Thymus (tissue), 14 donors: ENCODE results near the gene HBA1. TPM values are rescaled to one million over a fixed set of nuclear protein-coding genes. Genes with fewer than 3 reads are reported as not detected.
A peak's percentile ranks its signal among the peaks of the same experiment; 100 is the strongest.
"Not testable (repeated sequence)": the region's sequence is repeated elsewhere in the genome, so short reads cannot be mapped to it uniquely, and the experiment has no call there.

Experiments used
- DNase-seq, 9 donors: peaks; one replicate each; pipeline ENCODE4 v3.0.0-alpha.2; 2013; ENCODE audit warnings: low spot score in 9 of 9, low read depth in 6 of 9, missing footprints in 1 of 9
- H3K27ac ChIP-seq, 2 donors: one replicate each; pipeline ENCODE4 v1.5.1; 2013; ENCODE audit warnings: control low read depth in 1 of 2, low read depth in 1 of 2, low read length in 1 of 2, mild to moderate bottlenecking in 1 of 2, moderate library complexity in 1 of 2
- H3K27me3 ChIP-seq, 2 donors: one replicate each; pipeline ENCODE4 v1.5.1; 2013; ENCODE audit warnings: low read length in 1 of 2; ENCODE audit not compliant: control insufficient read depth in 2 of 2, insufficient read depth in 1 of 2
- H3K36me3 ChIP-seq, 2 donors: one replicate each; pipeline ENCODE4 v1.5.1; 2013; ENCODE audit warnings: low read length in 1 of 2, mild to moderate bottlenecking in 1 of 2, moderate library complexity in 1 of 2; ENCODE audit not compliant: control insufficient read depth in 2 of 2, insufficient read depth in 2 of 2
- H3K4me1 ChIP-seq, 2 donors: one replicate each; pipeline ENCODE4 v1.5.1; 2013; ENCODE audit warnings: low read length in 2 of 2; ENCODE audit not compliant: control insufficient read depth in 2 of 2, insufficient read depth in 2 of 2
- H3K4me3 ChIP-seq, 2 donors: one replicate each; pipeline ENCODE4 v1.5.1; 2013; ENCODE audit warnings: low read length in 2 of 2, control low read depth in 1 of 2, mild to moderate bottlenecking in 1 of 2
- H3K9me3 ChIP-seq, 2 donors: one replicate each; pipeline ENCODE4 v1.5.1; 2013; ENCODE audit warnings: low read length in 1 of 2, mild to moderate bottlenecking in 1 of 2; ENCODE audit not compliant: control insufficient read depth in 2 of 2, insufficient read depth in 1 of 2
- WGBS: extraction: QIAGEN DNeasy Blood & Tissue Kit; methylation state at CpG from one replicate; pipeline ENCODE4 v1.1.7; 2013; 5-methylcytosine and 5-hydroxymethylcytosine counted together
- long read RNA-seq, 10 donors: transcript quantifications; one replicate each; lab custom pipeline, GENCODE V29; 2026
- polyA plus RNA-seq: library from polyadenylated mRNA; stranded (reverse); fragments of 200-250 nt; gene quantifications from one replicate; pipeline ENCODE4 v1.2.3, GENCODE V29; 2013
- total RNA-seq: library from RNA; stranded (reverse); fragments of 120-200 nt; gene quantifications from one replicate; pipeline ENCODE4 v1.2.4, GENCODE V29; 2013
- donor health status: healthy.

HBA1 gene
- total RNA-seq (222 TPM), polyA plus RNA-seq (9.9 TPM)
- long read RNA-seq, donor 1, transcript HBA1-201 (3 exons, 577 nt), result major isoform, 69 of 74 reads
- long read RNA-seq, donor 1, partial matches to known transcripts, result 0 of 74 reads
- long read RNA-seq, donor 1, other reads (novel, unspliced or antisense), result 0 of 74 reads
- long read RNA-seq, donor 2, result 0 reads
- long read RNA-seq, donor 3, transcript HBA1-203 (2 exons, 674 nt), result minor isoform, 36 of 610 reads
- long read RNA-seq, donor 3, transcript HBA1-204 (2 exons, 410 nt), result minor isoform, 17 of 610 reads
- long read RNA-seq, donor 3, transcript HBA1-201 (3 exons, 577 nt), result major isoform, 557 of 610 reads
- long read RNA-seq, donor 3, partial matches to known transcripts, result 0 of 610 reads
- long read RNA-seq, donor 3, other reads (novel, unspliced or antisense), result 0 of 610 reads
- long read RNA-seq, donor 4, transcript HBA1-204 (2 exons, 410 nt), result minor isoform, 19 of 490 reads
- long read RNA-seq, donor 4, transcript HBA1-203 (2 exons, 674 nt), result minor isoform, 45 of 490 reads
- long read RNA-seq, donor 4, transcript HBA1-201 (3 exons, 577 nt), result major isoform, 425 of 490 reads
- long read RNA-seq, donor 4, partial matches to known transcripts, result 0 of 490 reads
- long read RNA-seq, donor 4, other reads (novel, unspliced or antisense), result 0 of 490 reads
- long read RNA-seq, donor 5, transcript HBA1-203 (2 exons, 674 nt), result minor isoform, 32 of 635 reads
- long read RNA-seq, donor 5, transcript HBA1-201 (3 exons, 577 nt), result major isoform, 546 of 635 reads
- long read RNA-seq, donor 5, transcript HBA1-204 (2 exons, 410 nt), result minor isoform, 30 of 635 reads
- long read RNA-seq, donor 5, partial matches to known transcripts, result 20 of 635 reads
- long read RNA-seq, donor 5, other reads (novel, unspliced or antisense), result 5 of 635 reads
- long read RNA-seq, donor 6, transcript HBA1-203 (2 exons, 674 nt), result minor isoform, 23 of 329 reads
- long read RNA-seq, donor 6, transcript HBA1-204 (2 exons, 410 nt), result minor isoform, 12 of 329 reads
- long read RNA-seq, donor 6, transcript HBA1-201 (3 exons, 577 nt), result major isoform, 280 of 329 reads
- long read RNA-seq, donor 6, partial matches to known transcripts, result 7 of 329 reads
- long read RNA-seq, donor 6, other reads (novel, unspliced or antisense), result 6 of 329 reads
- long read RNA-seq, donor 7, transcript HBA1-201 (3 exons, 577 nt), result major isoform, 405 of 449 reads
- long read RNA-seq, donor 7, transcript HBA1-204 (2 exons, 410 nt), result minor isoform, 16 of 449 reads
- long read RNA-seq, donor 7, transcript HBA1-203 (2 exons, 674 nt), result minor isoform, 24 of 449 reads
- long read RNA-seq, donor 7, partial matches to known transcripts, result 0 of 449 reads
- long read RNA-seq, donor 7, other reads (novel, unspliced or antisense), result 0 of 449 reads
- long read RNA-seq, donor 8, transcript HBA1-204 (2 exons, 410 nt), result minor isoform, 26 of 626 reads
- long read RNA-seq, donor 8, transcript HBA1-201 (3 exons, 577 nt), result major isoform, 574 of 626 reads
- long read RNA-seq, donor 8, transcript HBA1-203 (2 exons, 674 nt), result minor isoform, 24 of 626 reads
- long read RNA-seq, donor 8, partial matches to known transcripts, result 0 of 626 reads
- long read RNA-seq, donor 8, other reads (novel, unspliced or antisense), result 0 of 626 reads
- long read RNA-seq, donor 9, transcript HBA1-204 (2 exons, 410 nt), result minor isoform, 13 of 338 reads
- long read RNA-seq, donor 9, transcript HBA1-201 (3 exons, 577 nt), result major isoform, 308 of 338 reads
- long read RNA-seq, donor 9, transcript HBA1-203 (2 exons, 674 nt), result minor isoform, 15 of 338 reads
- long read RNA-seq, donor 9, partial matches to known transcripts, result 0 of 338 reads
- long read RNA-seq, donor 9, other reads (novel, unspliced or antisense), result 0 of 338 reads
- long read RNA-seq, donor 10, transcript HBA1-204 (2 exons, 410 nt), result minor isoform, 12 of 474 reads
- long read RNA-seq, donor 10, transcript HBA1-203 (2 exons, 674 nt), result minor isoform, 31 of 474 reads
- long read RNA-seq, donor 10, transcript HBA1-201 (3 exons, 577 nt), result major isoform, 419 of 474 reads
- long read RNA-seq, donor 10, partial matches to known transcripts, result 10 of 474 reads
- long read RNA-seq, donor 10, other reads (novel, unspliced or antisense), result 0 of 474 reads

- H3K4me3 ChIP-seq, H3K36me3 ChIP-seq, H3K9me3 ChIP-seq, DNase-seq, H3K27ac ChIP-seq: not testable (repeated sequence)
- H3K27me3 ChIP-seq, result peaks cover 52 to 74% of the 10 kb centered on the region in 2 donors
- WGBS, result 8% methylated on average over 39 of the region's 88 CpGs
- H3K4me1 ChIP-seq, result peaks cover 11 to 13% of the 10 kb centered on the region in 2 donors
Measured at GRCh38 chr16:176477-177382, at the start of gene HBA1. HBA1 (plus strand) TSS chr16:176680; CDS start chr16:176717, 37 bp downstream.

- Histone ChIP-seq H3K9me3 (no peaks in the 10 kb centered on the region), H3K27me3 (no peaks in the 10 kb centered on the region), H3K36me3 (no peaks in the 10 kb centered on the region), H3K27ac (peak overlapping the region in 1 of 2 donors; percentile 50), H3K4me1 (peaks cover 0 to 17% of the 10 kb centered on the region in 2 donors), H3K4me3 (no peak overlapping the region)
- peak in 3 of 9 donors; percentile 26 to 57 (median 27) for DNase-seq
- WGBS, result 66% methylated on average over 2 of the region's 2 CpGs
Measured at GRCh38 chr16:129075-129474, 47.4 kb upstream of the HBA1 start.

DNA sequence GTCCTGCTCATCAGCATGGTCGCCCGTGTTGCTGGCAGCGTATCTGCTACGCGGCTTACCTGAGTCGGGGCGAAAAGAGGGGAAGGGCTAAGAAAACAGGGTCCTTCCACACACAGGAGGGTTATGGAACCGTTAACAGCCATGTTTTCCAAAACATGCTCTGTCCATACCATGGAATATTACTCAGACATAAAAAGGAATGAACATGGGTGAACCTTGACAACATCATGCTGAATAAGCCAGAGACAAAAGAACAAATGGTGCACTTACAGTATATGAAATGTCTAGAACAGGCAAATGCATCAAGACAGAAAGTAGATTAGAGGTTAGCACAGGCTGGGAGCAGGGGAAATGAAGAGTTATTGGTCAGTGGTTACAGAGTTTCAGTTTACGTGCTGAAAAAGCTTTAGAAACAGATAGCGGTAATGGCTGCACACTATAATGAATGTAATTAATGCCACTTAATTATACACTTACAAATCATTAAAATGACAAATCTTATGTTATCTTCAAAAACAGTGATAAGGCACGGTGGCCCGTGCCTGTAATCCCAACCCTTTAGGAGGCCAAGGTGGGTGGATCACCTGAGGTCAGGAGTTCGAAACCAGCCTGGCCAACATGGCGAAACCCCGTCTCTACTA lies 45.8 kb upstream of the HBA1 start:
- H3K36me3 ChIP-seq, result no peaks in the 10 kb centered on the region
- H3K9me3 ChIP-seq, result no peaks in the 10 kb centered on the region
- no peaks in the 10 kb centered on the region for H3K27me3 ChIP-seq
- H3K27ac ChIP-seq, result no peak overlapping the region
- peaks cover 0 to 17% of the 10 kb centered on the region in 2 donors for H3K4me1 ChIP-seq
- H3K4me3 ChIP-seq, result no peak overlapping the region
- 98% methylated on average over 15 of the region's 15 CpGs for WGBS
- DNase-seq, result no peak

GRCh38 chr16:132120-132519 lies 44.4 kb upstream of the HBA1 start:
- H3K27me3 ChIP-seq, result no peaks in the 10 kb centered on the region
- H3K36me3 ChIP-seq, result no peaks in the 10 kb centered on the region
- WGBS, result 98% methylated on average over 7 of the region's 7 CpGs
- no peaks in the 10 kb centered on the region for H3K9me3 ChIP-seq
- H3K4me3 ChIP-seq, result no peak overlapping the region
- no peak overlapping the region for H3K27ac ChIP-seq
- no peak for DNase-seq
- peaks cover 2 to 17% of the 10 kb centered on the region in 2 donors for H3K4me1 ChIP-seq

DNA sequence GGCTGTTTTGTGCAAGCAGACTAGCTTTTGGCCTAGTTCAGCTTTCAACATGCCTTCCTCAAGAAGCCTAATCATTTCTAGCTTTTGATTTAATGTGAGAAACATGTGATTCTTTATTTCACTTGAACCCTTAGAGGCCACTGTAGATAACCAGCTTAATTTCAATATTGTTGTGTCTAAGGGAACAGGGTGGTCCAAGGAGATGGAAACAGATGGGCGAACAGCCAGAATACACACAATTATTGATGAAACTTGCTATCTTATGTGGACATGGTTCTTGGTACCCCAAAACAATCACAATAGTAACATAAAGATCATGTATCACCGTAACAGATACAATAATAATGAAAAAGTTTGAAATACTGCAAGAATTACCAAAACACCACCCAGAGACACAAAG lies 42.8 kb upstream of the HBA1 start:
- WGBS, result 98% methylated on average over 2 of the region's 2 CpGs
- H3K27ac ChIP-seq, result no peak overlapping the region
- no peak for DNase-seq
- no peaks in the 10 kb centered on the region for H3K9me3 ChIP-seq
- no peaks in the 10 kb centered on the region for H3K36me3 ChIP-seq
- no peak overlapping the region for H3K4me3 ChIP-seq
- H3K27me3 ChIP-seq, result no peaks in the 10 kb centered on the region
- H3K4me1 ChIP-seq, result peaks cover 7 to 22% of the 10 kb centered on the region in 2 donors

GRCh38 chr16:138049-138417 lies 38.4 kb upstream of the HBA1 start:
- H3K4me1 ChIP-seq, result peaks cover 7 to 11% of the 10 kb centered on the region in 2 donors
- peak in 3 of 9 donors; percentile 18 to 46 (median 21) for DNase-seq
- peak overlapping the region; percentile 55 to 65 for H3K4me3 ChIP-seq
- H3K9me3 ChIP-seq, result no peaks in the 10 kb centered on the region
- peaks cover 2 to 6% of the 10 kb centered on the region in 2 donors for H3K27me3 ChIP-seq
- H3K36me3 ChIP-seq, result no peaks in the 10 kb centered on the region
- 1% methylated on average over 30 of the region's 30 CpGs for WGBS
- peak overlapping the region; percentile 58 to 81 for H3K27ac ChIP-seq
